Fibroblast of the conjunctiva (primary cell): ENCODE results near the gene FOXP1.
A peak's percentile ranks its signal among the peaks of the same experiment; 100 is the strongest.

Source experiments
- DNase-seq: peaks from one replicate; pipeline ENCODE4 v3.0.0-alpha.2; 2010; ENCODE audit warnings: low read depth

The FOXP1 gene

DNA sequence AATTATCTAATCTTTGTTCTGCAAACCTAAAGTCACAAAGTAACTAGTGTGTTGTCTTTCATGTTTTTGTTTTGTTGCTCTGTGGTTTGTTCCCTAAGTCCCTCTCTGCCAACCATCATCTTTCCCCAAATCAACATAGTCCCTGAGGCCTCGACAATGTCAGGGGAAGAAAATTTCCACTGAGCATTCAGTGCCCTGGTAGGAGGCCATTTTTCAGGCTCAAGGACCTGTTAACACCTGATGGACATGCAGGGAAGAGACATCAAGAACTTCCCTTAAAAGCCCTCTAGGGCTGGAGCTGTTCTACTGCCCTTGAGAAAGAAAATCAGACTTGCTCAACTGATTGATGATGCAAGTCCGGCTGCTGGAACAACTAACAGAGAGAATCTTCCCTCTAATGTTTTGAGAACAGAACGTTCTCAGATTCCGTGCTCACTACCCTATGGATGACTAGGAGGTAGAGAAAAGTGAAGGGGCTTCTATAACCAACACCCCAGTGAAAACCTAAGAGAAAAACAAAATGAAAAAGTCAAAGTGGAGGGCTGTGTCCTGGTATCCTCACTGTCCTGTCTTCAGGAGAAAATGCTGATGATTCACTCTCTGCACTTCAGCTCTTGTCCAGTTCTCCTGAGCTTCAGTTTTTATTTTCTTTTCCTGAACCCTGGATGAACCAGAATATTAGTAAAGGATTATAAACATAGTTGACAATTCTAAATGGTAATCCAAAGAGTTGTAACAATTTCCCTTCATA is 373.1 kb downstream of the FOXP1 start:
- peak; percentile 79 for DNase-seq

- no peak for DNase-seq
Measured at GRCh38 chr3:71208211-71209095, 375.1 kb downstream of the FOXP1 start.

- DNase-seq, result no peak
Measured at GRCh38 chr3:71207632-71208031, 375.9 kb downstream of the FOXP1 start.

DNA sequence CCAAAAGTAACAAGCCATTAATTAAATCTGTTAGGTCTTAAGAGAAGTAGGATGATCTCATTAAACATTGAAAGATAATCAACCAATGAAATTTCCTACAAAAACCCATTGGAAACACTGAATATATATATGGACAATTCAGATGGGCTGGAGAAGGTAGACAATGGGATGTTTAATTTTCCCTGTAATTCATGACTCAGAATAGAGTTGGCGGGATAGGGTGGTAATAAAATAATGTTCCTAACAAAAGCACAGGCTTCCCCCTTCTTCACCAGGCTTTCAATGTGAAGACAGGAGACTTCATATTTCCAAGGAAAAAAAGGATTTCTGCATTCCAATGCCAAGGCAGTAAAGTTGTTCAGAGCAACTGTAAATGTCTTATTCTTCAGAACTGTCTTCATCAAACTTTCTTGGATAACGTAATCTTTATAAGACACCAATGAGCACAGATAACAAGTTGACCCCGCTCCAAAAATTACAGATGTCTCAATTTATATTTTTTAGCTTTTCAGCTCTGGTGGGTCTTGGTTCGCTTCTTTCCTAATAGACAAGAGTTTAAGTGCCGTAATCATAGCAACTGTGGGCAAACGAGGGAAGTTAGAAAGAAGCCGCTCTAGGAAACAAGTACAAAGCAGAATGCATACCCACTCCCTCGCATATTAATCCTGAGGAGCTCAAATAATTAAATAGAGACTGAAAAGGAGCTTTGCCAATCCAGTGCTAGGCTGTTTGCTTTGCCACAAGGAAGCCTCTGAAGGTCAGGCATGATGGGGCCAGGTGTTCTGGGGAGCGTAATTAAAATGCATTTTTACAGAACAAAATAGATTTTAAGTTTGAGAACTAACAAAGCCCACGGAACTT is 377.0 kb downstream of the FOXP1 start:
- DNase-seq, result no peak

GRCh38 chr3:71203727-71204488 is 379.6 kb downstream of the FOXP1 start:
- no peak for DNase-seq

- no peak for DNase-seq
Measured at GRCh38 chr3:71202848-71203533, 380.5 kb downstream of the FOXP1 start.

DNA sequence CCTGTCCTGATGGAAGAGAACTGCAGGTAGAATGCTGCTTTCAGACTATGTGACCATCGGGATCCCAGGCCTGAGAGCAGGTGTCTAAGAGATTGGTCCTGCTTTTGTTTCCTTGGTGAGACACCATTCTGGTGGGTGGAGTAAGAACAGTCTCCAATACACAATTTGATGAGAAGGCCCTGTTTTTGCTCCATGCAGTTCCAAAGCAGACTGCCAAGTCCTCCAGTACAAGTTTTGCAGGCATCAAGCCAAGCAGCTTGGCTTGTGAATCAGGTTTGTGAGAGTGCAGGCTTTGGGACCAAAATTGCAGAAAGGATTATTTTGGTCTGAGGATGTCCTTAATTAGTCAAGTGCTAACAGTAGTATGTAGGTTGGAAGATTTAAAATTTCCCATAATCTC is 381.6 kb downstream of the FOXP1 start:
- peak; percentile 72 for DNase-seq

DNA sequence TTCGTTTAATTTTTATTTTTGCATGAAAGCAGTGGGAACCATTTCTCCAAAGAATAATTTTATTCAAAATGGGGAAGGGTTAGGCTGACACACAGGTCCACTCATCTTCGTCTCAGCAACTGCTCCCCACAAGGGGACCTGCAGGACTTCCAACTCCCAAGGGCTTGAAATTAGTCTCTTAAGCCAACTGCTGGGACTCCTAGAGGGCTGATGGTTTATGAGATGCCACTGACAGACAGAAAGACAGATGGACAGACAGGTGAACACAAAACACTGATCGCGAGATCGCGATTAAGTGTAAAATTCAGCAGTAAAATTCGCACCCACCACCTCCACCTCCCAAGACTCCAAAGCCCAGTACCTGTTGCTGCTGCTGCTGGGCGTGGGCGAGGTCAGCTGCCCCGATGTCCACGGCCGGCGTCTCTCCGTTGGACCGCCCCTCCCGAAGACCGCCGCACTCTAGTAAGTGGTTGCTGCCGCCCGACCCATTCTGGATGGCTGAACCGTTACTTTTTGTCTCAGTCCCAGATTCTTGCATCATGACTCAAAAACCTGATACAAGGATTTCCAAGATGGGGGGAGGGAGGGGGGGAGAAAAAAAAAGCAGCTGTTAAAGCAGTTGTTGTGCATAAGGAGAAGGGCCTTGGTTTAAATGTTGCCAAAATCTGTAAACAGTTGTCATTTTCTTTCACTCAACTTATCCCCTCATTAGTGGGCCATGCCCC is 385.5 kb downstream of the FOXP1 start:
- no peak for DNase-seq

DNA sequence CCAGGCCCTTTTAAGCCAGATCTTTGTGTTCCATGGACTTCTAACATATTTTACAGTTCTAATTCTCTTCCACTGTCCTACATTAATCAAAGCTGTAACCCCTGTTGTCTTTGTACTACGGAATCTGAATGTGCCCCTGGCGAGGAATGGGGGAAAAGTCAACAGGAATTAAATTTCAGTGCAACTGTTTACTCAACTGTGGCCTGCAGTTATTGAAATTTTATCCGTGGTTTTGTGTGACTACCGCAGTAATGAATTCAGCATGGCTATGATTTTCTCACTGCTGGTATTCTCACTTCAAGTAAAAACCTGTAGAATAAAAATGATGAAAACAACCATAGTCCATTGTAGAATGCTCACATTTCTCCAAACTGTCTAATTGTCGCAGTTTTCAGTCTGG is 388.0 kb downstream of the FOXP1 start:
- DNase-seq, result peak; percentile 47

DNA sequence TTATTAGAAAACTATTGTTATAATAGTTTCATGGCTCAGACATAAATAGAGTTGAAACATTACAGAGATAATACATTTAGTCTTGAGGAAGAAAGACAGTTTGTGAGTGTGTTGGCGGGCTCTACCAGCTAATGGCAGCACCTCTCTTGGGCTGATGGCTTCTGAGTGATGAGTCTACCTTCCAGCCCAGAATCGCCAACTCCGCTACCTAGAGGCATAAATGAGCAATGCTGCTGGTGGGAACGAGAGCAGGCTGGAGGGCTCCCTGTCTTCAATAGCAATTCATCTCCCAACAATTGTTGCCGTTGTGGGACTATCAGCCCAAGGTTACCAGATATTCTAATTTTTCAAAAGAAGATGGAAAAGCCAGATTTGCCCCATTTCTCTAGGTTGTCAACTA is 388.7 kb downstream of the FOXP1 start:
- no peak for DNase-seq

- DNase-seq, result no peak
Measured at GRCh38 chr3:71191031-71191482, 392.5 kb downstream of the FOXP1 start.

DNA sequence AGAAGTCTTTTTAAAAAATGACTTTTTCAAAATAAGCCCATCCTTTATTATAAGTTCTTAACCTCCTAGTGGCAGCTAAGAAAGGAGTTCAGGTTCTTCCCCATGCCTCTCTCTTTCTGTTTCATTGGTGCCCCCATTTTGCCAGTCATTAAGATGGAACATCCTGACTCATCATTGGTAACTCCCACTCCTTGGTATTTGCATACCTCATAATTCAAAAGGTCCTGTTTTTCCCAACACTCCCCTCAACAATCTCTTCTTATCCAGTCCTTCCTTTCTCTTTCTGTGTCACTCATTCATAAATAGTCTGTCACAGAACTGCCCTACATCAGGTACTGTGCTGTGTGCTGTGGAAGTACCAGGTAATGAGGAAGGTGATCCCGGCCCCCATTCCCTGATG is 394.0 kb downstream of the FOXP1 start:
- no peak for DNase-seq

- DNase-seq, result no peak
Measured at GRCh38 chr3:71187715-71188114, 395.8 kb downstream of the FOXP1 start.

DNA sequence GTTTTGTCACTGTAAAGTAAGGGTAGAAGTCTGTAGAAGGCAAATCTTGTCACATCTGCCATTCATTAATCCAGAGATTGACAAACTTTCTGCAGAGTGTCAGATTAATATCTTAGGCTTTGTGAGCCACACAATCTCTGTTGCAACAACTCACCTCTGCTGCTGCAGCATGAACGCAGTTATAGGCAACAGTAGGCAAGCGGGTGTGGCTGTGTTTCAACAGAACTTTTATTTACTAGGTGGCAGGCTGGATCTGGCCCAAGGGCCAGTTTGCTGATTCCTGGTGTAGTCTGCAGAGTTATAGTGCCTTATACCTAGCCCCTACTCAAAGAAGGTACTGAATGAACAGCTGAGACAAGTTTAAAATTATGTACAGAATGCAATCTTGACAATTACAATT is 396.7 kb downstream of the FOXP1 start:
- DNase-seq, result no peak

DNA sequence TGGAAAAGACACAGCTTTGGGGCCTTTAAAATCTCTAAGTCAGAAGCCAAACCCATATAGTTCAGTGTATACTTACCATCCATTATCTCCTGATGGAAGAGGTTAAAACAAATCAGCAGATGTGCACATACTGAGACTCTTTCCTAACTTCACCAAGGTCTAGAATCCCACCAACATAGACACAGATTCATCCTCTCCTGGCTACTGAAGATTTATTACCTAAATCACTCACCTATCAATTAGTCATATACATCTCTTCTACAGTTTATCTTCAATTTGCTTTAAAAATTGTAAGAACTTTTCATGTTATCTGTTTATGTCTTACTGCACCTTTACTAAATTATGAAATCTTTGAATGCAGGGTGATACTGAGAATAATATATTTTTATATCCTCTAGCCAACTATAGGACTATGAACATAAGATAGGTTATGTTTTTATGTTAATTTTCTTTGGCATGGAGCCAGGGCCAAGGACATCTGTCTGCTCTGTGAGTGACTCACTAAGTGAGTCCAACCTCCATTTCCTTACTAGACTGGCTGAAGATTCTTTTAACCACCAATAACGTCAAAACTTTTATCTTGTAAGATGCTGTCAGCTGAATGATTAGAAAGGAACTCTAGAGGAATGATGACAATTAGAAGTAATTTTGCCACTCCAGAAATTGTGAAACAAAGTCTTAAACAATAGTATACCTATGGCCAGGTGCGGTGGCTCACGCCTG is 397.6 kb downstream of the FOXP1 start:
- DNase-seq, result no peak

DNA sequence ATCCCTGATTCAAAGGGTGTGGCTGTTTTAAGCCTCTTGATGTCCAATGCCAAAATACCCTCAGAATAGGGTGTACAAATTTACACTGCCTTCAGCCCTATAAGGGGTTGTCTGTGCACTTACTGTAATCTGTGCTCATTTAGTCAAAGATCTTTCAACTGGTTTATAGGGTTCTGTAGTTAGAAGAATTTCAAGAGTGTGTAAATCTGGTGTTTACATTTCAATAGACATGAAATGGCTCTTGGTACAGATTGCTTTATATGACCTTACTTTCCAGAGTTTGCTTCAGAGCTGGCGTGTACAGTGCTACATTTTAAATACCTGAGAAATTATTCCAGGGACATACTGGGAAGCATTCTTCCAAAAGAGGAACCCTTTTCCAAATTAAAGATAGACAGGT is 399.3 kb downstream of the FOXP1 start:
- no peak for DNase-seq

GRCh38 chr3:71183549-71183948 is 400.0 kb downstream of the FOXP1 start:
- no peak for DNase-seq

GRCh38 chr3:71180524-71180923 is 403.0 kb downstream of the FOXP1 start:
- no peak for DNase-seq

DNA sequence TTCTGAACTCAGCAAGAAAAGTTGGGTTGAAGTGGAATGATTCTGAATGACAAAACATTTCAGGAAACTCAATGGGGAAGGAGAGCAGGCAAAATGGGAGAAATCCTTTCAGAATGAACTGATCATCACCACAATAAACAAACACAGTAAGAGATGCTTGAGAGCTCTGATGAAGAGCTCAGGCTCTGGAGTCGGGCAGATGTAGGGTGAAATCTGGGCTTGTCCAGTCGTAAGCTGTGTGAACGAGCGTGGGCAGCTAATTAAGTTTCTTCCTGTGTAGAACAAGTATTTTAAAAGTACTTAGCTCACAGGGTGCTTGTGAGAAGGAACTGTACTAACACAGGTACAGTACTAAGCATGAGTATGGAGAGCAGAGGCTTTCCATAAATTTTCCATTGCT is 406.2 kb downstream of the FOXP1 start:
- no peak for DNase-seq

DNA sequence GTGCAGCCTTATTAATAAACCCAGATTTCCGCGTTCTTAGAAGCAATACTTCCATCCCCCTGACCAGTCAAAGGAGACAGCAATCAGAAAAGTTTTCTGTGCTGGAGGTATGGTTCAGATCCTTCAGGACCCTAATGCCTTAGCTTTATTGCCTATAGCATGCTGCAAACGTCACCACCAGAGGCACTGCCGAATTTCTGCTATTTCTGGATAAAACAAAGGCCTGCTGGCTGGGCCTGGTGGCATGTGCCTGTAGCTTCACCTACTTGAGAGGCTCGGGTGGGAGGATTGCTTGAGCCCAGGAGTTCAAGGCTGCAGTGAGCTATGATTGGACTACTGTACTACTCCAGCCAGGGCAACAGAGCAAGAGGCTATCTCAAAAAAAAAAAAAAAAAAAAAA is 407.2 kb downstream of the FOXP1 start:
- no peak for DNase-seq
